Measurements from ENCODE around the gene GSE1. TPM values are rescaled to one million over a fixed set of nuclear protein-coding genes. Genes with fewer than 3 reads are reported as not detected.

Gene GSE1
- total RNA-seq, 1 experiment from 2014 or later: 90.2 TPM

DNA sequence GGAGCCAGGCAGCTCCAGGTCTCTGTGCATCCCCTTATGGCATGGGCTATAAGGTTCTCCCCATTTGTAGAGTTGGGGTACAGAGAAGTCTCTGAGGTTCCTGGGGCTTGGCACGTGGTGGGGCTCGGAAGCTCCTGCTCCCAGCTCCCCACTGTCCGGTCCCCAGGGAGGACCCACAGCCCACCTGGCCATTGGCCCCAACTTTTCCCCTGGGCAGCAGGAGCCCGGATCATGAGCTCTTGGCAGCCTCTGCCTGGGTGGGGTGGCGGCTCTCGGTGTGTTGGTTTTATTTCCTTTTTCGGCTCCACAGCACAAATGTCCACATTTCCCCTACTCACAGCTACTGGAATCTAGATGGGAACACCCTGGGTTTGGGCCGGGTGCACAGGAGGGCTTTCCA lies 30.5 kb downstream of the GSE1 start:
- Histone ChIP-seq H3K9me3 (ENCODE audit: control insufficient read depth in 1 of 2, insufficient read depth in 1 of 2, low read depth in 1 of 2, low read length in 2 of 2) (no peaks in the 10 kb centered on the region), H3K27ac (ENCODE audit: low read depth, low read length) (no peak overlapping the region), H2AFZ (ENCODE audit: low read depth, low read length, poor library complexity, severe bottlenecking) (no peak overlapping the region), H3K4me3 (replicated peaks in 1 of 2; ENCODE audit: low read depth in 1 of 2, low read length in 2 of 2) (no peak overlapping the region), H3K79me2 (ENCODE audit: insufficient read depth, low read length) (peaks cover 20% of the 10 kb centered on the region; the same call in 1 of the 2 replicates), H3K4me1 (ENCODE audit: control insufficient read depth in 1 of 2, insufficient read depth in 2 of 2, low read length in 2 of 2) (peaks cover 25 to 53% of the 10 kb centered on the region in 2 experiments), H3K4me2 (ENCODE audit: low read length) (peak overlapping the region; percentile 89), H3K9ac (ENCODE audit: low read length) (no peak overlapping the region), H3K36me3 (ENCODE audit: control insufficient read depth in 1 of 2, insufficient read depth in 2 of 2, low read length in 2 of 2) (no peaks in the 10 kb centered on the region), H3K9me2 (ENCODE audit: insufficient read depth) (no peaks in the 10 kb centered on the region), H4K20me1 (ENCODE audit: insufficient read depth) (peaks cover 9% of the 10 kb centered on the region; the same call in 1 of the 2 replicates), H3K27me3 (ENCODE audit: insufficient read depth, low read length) (no peaks in the 10 kb centered on the region)
- TF ChIP-seq TCF7L2 (IDR thresholded peaks at IDR 0.05; ENCODE audit: borderline replicate concordance, extremely low read depth, insufficient read depth, insufficient read length): no peak
- TF ChIP-seq EZH2phosphoT487 (IDR thresholded peaks at IDR 0.05; ENCODE audit: borderline replicate concordance): no peak
- no peak for TF ChIP-seq POLR2AphosphoS5 (IDR thresholded peaks at IDR 0.05; ENCODE audit: low read depth, low read length)
- TF ChIP-seq SP1 (IDR thresholded peaks at IDR 0.05; ENCODE audit: low read depth): no peak
- TF ChIP-seq ELF1 (IDR thresholded peaks at IDR 0.05; ENCODE audit: borderline replicate concordance, low read depth): no peak
- no peak for TF ChIP-seq EZH2 (IDR thresholded peaks at IDR 0.05)
- TF ChIP-seq RAD21 (IDR thresholded peaks at IDR 0.05; ENCODE audit: low read depth): no peak
- no peak for TF ChIP-seq ZNF274 (IDR thresholded peaks at IDR 0.05; ENCODE audit: low read depth, low read length)
- TF ChIP-seq SRF (IDR thresholded peaks at IDR 0.05; ENCODE audit: low read depth): no peak
- TF ChIP-seq FOSL1 (IDR thresholded peaks at IDR 0.05; ENCODE audit: low read depth): no peak
- TF ChIP-seq ZFX (IDR thresholded peaks at IDR 0.05): no peak
- TF ChIP-seq YY1 (IDR thresholded peaks at IDR 0.05; ENCODE audit: extremely low read depth, insufficient replicate concordance, low read depth, low read length): no peak
- no peak for TF ChIP-seq SIN3A (IDR thresholded peaks at IDR 0.05; ENCODE audit: low read depth)
- no peak for TF ChIP-seq POLR2A (IDR thresholded peaks at IDR 0.05; ENCODE audit: borderline replicate concordance, extremely low read depth, insufficient read depth, insufficient read length)
- TF ChIP-seq CEBPB (IDR thresholded peaks at IDR 0.05; ENCODE audit: low read depth): no peak
- TF ChIP-seq, protein P1, sequence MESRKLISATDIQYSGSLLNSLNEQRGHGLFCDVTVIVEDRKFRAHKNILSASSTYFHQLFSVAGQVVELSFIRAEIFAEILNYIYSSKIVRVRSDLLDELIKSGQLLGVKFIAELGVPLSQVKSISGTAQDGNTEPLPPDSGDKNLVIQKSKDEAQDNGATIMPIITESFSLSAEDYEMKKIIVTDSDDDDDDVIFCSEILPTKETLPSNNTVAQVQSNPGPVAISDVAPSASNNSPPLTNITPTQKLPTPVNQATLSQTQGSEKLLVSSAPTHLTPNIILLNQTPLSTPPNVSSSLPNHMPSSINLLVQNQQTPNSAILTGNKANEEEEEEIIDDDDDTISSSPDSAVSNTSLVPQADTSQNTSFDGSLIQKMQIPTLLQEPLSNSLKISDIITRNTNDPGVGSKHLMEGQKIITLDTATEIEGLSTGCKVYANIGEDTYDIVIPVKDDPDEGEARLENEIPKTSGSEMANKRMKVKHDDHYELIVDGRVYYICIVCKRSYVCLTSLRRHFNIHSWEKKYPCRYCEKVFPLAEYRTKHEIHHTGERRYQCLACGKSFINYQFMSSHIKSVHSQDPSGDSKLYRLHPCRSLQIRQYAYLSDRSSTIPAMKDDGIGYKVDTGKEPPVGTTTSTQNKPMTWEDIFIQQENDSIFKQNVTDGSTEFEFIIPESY (IDR thresholded peaks at IDR 0.05; ENCODE audit: extremely low read depth, insufficient replicate concordance, low read length): no peak
- no peak for TF ChIP-seq CBX3 (IDR thresholded peaks at IDR 0.05; ENCODE audit: low read depth)
- TF ChIP-seq, protein P2, sequence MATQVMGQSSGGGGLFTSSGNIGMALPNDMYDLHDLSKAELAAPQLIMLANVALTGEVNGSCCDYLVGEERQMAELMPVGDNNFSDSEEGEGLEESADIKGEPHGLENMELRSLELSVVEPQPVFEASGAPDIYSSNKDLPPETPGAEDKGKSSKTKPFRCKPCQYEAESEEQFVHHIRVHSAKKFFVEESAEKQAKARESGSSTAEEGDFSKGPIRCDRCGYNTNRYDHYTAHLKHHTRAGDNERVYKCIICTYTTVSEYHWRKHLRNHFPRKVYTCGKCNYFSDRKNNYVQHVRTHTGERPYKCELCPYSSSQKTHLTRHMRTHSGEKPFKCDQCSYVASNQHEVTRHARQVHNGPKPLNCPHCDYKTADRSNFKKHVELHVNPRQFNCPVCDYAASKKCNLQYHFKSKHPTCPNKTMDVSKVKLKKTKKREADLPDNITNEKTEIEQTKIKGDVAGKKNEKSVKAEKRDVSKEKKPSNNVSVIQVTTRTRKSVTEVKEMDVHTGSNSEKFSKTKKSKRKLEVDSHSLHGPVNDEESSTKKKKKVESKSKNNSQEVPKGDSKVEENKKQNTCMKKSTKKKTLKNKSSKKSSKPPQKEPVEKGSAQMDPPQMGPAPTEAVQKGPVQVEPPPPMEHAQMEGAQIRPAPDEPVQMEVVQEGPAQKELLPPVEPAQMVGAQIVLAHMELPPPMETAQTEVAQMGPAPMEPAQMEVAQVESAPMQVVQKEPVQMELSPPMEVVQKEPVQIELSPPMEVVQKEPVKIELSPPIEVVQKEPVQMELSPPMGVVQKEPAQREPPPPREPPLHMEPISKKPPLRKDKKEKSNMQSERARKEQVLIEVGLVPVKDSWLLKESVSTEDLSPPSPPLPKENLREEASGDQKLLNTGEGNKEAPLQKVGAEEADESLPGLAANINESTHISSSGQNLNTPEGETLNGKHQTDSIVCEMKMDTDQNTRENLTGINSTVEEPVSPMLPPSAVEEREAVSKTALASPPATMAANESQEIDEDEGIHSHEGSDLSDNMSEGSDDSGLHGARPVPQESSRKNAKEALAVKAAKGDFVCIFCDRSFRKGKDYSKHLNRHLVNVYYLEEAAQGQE (IDR thresholded peaks at IDR 0.05; ENCODE audit: low read depth): no peak
- TF ChIP-seq, protein P3, sequence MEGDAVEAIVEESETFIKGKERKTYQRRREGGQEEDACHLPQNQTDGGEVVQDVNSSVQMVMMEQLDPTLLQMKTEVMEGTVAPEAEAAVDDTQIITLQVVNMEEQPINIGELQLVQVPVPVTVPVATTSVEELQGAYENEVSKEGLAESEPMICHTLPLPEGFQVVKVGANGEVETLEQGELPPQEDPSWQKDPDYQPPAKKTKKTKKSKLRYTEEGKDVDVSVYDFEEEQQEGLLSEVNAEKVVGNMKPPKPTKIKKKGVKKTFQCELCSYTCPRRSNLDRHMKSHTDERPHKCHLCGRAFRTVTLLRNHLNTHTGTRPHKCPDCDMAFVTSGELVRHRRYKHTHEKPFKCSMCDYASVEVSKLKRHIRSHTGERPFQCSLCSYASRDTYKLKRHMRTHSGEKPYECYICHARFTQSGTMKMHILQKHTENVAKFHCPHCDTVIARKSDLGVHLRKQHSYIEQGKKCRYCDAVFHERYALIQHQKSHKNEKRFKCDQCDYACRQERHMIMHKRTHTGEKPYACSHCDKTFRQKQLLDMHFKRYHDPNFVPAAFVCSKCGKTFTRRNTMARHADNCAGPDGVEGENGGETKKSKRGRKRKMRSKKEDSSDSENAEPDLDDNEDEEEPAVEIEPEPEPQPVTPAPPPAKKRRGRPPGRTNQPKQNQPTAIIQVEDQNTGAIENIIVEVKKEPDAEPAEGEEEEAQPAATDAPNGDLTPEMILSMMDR (IDR thresholded peaks at IDR 0.05 in 2 of 3, conservative IDR thresholded peaks at IDR 0.05 in 1 of 3; ENCODE audit: borderline replicate concordance in 1 of 3, insufficient read depth in 1 of 3, low read depth in 2 of 3, low read length in 2 of 3): no peak
- TF ChIP-seq, protein P4, sequence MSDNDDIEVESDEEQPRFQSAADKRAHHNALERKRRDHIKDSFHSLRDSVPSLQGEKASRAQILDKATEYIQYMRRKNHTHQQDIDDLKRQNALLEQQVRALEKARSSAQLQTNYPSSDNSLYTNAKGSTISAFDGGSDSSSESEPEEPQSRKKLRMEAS (IDR thresholded peaks at IDR 0.05): no peak
- DNase-seq (ENCODE audit: low read depth, low spot score) (no peak), ATAC-seq (no peak)
- ChIA-PET CTCF (interaction anchor here (2.6 kb wide), 1 partner anchor 28 kb away, joined by 9 read pairs; no protein-coding TSS in a partner anchor), RAD21 (ENCODE audit: low non-redundant PET in 1 of 2, low total read pairs in 2 of 2, uncharacterized antibody in 2 of 2, unreplicated experiment in 2 of 2) (no interaction called here), POLR2A (interaction anchor here (0.7 kb wide), 1 partner anchor 242 kb away, joined by 8 read pairs; no protein-coding TSS in a partner anchor)
- intact Hi-C loops (cut with micrococcal nuclease): no loop called here
- BruUV-seq (replicated peaks): no TSS peak
